NCI-H2227 treated with DMSO at 0.1 percent for 48 hours (cell line): ENCODE measurements around the gene C3orf85.
"Not testable (repeated sequence)": the region's sequence is repeated elsewhere in the genome, so short reads cannot be mapped to it uniquely, and the experiment has no call there.

Experiments
- DNase-seq: peaks from one replicate; lab custom pipeline; 2025; lab: John Stamatoyannopoulos, UW

Gene C3orf85, protein sequence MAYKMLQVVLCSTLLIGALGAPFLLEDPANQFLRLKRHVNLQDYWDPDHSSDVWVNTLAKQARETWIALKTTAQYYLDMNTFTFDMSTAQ

GRCh38 chr3:109136523-109136922, at the start of gene C3orf85:
Gene C3orf85, plus strand, starts transcription at chr3:109136719. Its CDS starts 129 bp downstream, at chr3:109136848.
- no peak for DNase-seq

DNA sequence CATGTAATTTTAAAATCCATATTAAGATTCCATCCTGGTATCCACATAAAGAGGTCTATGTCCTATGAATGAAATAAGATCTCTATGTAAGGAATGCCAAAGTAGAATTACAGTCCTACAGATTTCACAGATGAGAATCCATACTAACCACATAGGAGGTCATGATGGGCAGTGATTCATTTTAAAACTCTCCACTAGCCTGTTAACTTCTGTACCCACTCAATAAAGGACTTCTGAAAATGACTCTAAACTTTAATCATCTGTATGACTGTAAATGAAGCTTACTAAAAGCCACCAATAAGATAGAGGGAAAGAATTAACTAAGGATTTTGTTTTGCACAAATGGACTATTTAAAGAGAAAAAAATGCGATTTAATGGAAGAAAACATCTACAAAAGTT, 47.3 kb upstream of the C3orf85 start:
- no peak for DNase-seq

- no peak for DNase-seq
Measured at GRCh38 chr3:109091846-109092245, 44.7 kb upstream of the C3orf85 start.

- no peak for DNase-seq
Measured at GRCh38 chr3:109093561-109093960, 43.0 kb upstream of the C3orf85 start.

DNA sequence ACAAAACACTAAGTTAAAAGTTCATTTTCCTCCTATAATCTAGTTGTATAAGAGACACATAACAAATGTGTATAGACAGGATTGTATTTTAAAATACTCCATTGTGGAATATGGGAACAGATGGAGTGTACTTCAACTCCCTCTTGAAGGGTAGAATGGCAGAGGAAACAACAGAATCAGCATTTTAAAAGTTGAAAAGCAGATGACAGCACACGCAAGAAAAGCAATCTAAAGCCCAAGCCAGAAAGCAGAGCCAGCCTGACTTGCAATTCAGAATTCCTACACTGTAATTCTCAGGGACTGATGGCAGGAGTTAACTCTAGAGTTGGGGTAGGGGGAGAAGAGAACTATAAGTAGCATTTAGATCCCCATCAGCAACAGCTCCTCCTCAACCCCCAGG, 41.4 kb upstream of the C3orf85 start:
- DNase-seq: no peak

DNA sequence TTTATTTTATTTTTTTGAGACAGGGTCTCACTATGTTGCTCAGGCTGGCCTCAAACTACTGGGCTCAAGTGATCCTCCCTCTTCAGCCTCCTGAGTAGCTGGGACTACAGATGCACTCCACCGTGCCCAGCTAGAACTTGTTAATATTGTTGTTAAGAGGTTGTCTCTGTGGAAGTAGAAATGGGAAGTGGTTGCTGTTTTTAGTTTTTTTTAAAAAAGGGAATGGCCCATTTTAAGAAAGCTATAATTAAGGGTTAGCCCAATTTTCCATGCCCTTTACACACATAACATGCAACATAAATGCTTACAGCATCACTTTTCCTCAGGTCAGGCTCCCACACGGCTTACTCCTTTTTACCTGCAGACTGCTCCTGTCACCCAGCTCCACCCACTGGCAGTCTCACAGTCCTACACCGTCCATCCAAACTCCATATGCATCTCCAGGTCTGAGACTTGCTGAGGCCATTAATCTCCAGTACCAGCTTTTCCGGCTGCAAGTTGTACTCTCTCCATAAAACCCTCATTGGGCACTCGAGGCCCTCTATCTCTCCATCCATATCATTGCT, 38.4 kb upstream of the C3orf85 start:
- no peak for DNase-seq

- DNase-seq: no peak
Measured at GRCh38 chr3:109109574-109109973, 26.9 kb upstream of the C3orf85 start.

- no peak for DNase-seq
Measured at GRCh38 chr3:109112946-109113760, 23.4 kb upstream of the C3orf85 start.

GRCh38 chr3:109114746-109115145, 21.8 kb upstream of the C3orf85 start:
- no peak for DNase-seq

- DNase-seq: no peak
Measured at GRCh38 chr3:109115451-109115850, 21.1 kb upstream of the C3orf85 start.

DNA sequence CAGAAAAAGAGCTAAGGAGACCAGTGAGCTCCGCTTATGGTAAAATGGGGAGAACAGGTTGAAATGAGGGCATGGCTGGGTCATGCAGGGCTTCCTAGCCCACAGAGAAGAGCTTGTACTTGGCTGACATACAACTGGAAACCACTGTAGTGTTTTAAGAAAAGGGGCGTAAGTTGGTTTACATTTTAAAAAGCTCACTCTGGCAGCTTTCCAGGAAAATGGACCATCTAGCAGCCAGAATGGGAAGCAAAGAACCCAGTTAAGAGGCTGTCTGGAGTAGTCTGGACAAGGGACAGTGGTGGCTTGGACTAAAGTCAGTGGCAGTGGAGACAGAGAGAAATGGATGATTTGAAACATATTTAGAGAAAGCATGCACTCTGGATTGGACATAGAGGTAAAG, 20.5 kb upstream of the C3orf85 start:
- no peak for DNase-seq

DNA sequence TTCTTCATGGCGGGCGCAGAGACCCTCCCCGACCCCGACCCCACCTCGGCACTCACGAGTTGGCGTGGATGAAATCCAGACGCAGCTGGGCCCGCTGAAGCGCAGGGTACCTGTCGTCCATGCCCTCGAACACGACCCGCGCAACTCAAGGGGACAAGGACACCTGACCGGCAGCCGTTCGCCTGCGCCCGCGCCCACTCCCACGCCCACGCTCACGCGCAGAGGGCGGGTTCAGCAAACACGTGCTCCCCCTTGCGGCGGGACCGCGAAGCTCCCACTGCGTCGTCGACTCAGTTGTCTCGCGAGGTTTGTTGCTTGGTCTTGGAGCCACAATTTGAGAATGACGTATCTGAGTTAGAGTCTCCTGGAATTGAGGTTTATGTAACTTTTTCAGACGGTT, 18.6 kb upstream of the C3orf85 start, which contains the start of gene MORC1:
Gene MORC1, minus strand, starts transcription at position 196 of the 400 bp plus-strand sequence. Its CDS starts 75 bp downstream, at position 121.
- DNase-seq: no peak

GRCh38 chr3:109118584-109118983, 17.9 kb upstream of the C3orf85 start:
- no peak for DNase-seq

GRCh38 chr3:109122690-109123089, 13.8 kb upstream of the C3orf85 start:
- no peak for DNase-seq

DNA sequence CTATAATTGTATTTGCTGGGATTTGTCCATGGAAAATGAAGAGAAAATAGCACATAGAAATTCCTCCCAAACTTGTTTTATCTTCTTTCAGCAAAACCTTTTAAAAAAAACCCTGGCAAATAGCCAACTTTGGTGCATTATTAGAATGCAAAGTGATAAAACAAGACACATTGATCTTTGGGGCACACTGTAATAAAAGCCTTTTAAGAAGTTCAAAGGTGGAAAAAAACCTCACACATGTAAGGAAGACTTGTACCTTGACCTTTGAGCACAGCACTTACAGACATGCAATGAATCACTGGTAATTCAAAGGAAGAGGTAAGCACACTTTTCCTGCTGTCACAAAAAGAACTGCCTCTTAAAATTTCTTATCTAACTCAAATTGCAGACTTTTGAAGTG, 10.6 kb upstream of the C3orf85 start:
- no peak for DNase-seq

DNA sequence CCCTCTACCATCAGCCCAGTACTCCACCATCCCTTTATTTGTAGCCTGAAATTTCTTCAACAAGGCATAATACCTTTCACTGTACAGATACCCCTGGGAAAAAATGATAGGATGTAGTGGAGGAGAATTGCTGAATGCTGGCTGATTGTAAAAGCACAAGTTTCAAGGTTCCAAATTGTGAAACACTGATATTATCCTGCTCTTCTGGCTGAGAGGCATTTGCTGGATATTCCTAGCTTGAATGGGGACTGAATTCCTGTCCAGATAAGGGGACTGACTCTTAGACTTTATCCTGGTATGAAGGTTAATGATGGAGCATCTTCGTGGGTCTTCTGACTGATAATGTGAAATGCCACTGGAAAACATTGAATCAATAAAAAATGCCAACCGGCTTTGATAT, 9.0 kb upstream of the C3orf85 start:
- no peak for DNase-seq

- DNase-seq: no peak
Measured at GRCh38 chr3:109131276-109131675, 5.2 kb upstream of the C3orf85 start.

GRCh38 chr3:109132801-109133473, 3.6 kb upstream of the C3orf85 start:
- DNase-seq: no peak

DNA sequence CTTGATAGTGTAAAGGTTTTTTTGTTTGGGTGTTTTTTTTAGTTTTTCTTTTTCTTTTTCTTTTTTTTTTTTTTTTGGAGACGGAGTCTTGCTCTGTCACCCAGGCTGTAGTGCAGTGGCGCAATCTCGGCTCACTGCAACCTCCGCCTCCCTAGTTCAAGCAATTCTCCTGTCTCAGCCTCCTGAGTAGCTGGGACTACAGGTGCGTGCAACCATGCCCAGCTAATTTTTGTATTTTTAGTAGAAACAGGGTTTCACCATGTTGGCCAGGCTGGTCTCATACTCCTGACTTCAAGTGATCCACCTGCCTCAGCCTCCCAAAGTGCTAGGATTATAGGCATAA, 3.1 kb upstream of the C3orf85 start:
- not testable (repeated sequence) for DNase-seq

- no peak for DNase-seq
Measured at GRCh38 chr3:109137761-109138160, 1.2 kb downstream of the C3orf85 start.

- DNase-seq: no peak
Measured at GRCh38 chr3:109140318-109140717, 3.8 kb downstream of the C3orf85 start.

DNA sequence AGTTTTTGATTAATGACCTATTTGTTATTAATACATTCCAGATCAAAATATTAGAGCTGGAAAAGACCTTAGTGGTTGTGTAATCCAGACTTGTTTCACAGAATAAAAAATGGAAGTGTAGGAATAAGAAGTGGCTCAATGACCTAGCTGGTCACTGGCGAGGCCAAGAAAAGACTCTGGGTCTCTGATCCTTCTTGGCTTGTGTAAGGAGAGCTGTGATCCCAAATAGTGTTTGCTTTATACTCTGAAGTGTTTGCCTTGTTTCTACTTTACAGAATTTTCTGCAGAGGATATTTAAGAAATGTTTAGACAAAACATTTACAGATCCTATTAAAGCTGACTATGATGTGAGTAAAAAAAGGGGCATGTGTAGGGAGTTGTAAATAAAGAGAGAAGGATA, 7.1 kb downstream of the C3orf85 start:
- no peak for DNase-seq

DNA sequence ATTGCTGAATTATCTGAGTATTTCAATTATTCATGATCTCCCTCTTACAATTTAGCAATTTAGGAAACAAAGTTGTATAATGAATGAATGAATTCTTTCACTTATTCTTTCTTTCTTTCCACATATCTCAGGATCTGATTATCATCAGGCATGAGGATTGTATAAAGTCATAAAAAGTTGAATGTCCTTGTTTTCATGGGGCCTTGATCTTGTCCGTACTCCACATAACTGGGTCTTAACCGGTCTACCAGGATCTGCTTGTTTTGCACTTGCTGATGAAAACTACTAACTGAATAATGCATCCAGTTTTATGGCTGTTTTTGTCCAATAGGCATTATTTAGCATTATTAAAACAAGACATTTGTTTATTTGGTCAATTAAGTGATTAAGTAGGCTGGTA, 12.6 kb downstream of the C3orf85 start:
- DNase-seq: no peak
